Gastroesophageal sphincter (tissue), 4 donors: ENCODE results near the gene CD48. TPM values are rescaled to one million over a fixed set of nuclear protein-coding genes. Genes with fewer than 3 reads are reported as not detected.
"Not testable (repeated sequence)": the region's sequence is repeated elsewhere in the genome, so short reads cannot be mapped to it uniquely, and the experiment has no call there.

Experiments used
- ATAC-seq: fragments of 150-250 bp; one replicate; pipeline ENCODE4 v1.9.1; 2016; ENCODE audit warnings: mild to moderate bottlenecking, moderate library complexity
- H3K27ac ChIP-seq, 4 donors: fragments of 200-600 bp; sonication (generic) in 3 of 4; 1 replicate in 3 of 4; 2 replicates in 1 of 4; pipeline ENCODE4 v1.5.1; 2016 to 2019
- H3K27me3 ChIP-seq: fragments of 200-600 bp; sonication (generic); one replicate; pipeline ENCODE4 v1.5.1; 2019
- H3K36me3 ChIP-seq, 2 donors: fragments of 200-600 bp; sonication (generic); one replicate each; pipeline ENCODE4 v1.5.1; 2019; ENCODE audit warnings: control low read depth in 1 of 2
- H3K4me1 ChIP-seq, 3 donors: fragments of 200-600 bp; sonication (generic); 1 replicate in 2 of 3; 2 replicates in 1 of 3; pipeline ENCODE4 v1.5.1; 2016 to 2019; ENCODE audit warnings: control low read depth in 2 of 3
- H3K4me3 ChIP-seq, 2 donors: fragments of 200-600 bp; sonication (generic); one replicate each; pipeline ENCODE4 v1.5.1; 2019; ENCODE audit warnings: mild to moderate bottlenecking in 1 of 2, moderate library complexity in 1 of 2
- H3K9me3 ChIP-seq, 3 donors: fragments of 200-600 bp; sonication (generic); one replicate each; pipeline ENCODE4 v1.5.1; 2017 to 2019; ENCODE audit warnings: control low read depth in 2 of 3
- EP300 ChIP-seq: sonication (generic); formaldehyde crosslinking; IDR thresholded peaks from one replicate; pipeline ENCODE4 v1.6.1; 2017; ENCODE audit warnings: antibody characterized with exemption, mild to moderate bottlenecking
- POLR2A ChIP-seq, 2 donors: fragments of 450-650 bp; IDR thresholded peaks; one replicate each; pipeline ENCODE4 v1.6.1; 2017; ENCODE audit warnings: antibody characterized with exemption in 2 of 2, mild to moderate bottlenecking in 2 of 2, moderate library complexity in 1 of 2
- POLR2AphosphoS5 ChIP-seq: sonication (generic); formaldehyde crosslinking; IDR thresholded peaks from one replicate; pipeline ENCODE4 v1.6.1; 2017; ENCODE audit warnings: antibody characterized with exemption
- WGBS, 2 donors: methylation state at CpG; one replicate each; pipeline ENCODE4 v1.1.5; 2018; ENCODE audit warnings: low coverage in 1 of 2; 5-methylcytosine and 5-hydroxymethylcytosine counted together
- total RNA-seq, 4 donors: library from RNA; depleted of rRNA; stranded (reverse); fragments of >200 nt; gene quantifications; one replicate each; pipeline ENCODE4 v1.1.0, GENCODE V29; 2016
- TF ChIP-seq, protein P1 (sequence below), 4 experiments: fragments of 200-600 bp in 2 of 4; fragments of 450-650 bp in 2 of 4; sonication (generic) in 1 of 4; IDR thresholded peaks; one replicate each; pipeline ENCODE4 v1.5.1; 2017 to 2019; ENCODE audit warnings: antibody characterized with exemption in 4 of 4, mild to moderate bottlenecking in 2 of 4, moderate library complexity in 2 of 4

CD48 gene
- total RNA-seq, 4 donors from 2014 or later = 2.2 to 8.5 (median 4.5) TPM; not detected in 1

- peaks cover 8% of the 10 kb centered on the region for H3K27me3 ChIP-seq
- no peak for ATAC-seq
- no peaks in the 10 kb centered on the region for H3K36me3 ChIP-seq
- TF ChIP-seq POLR2AphosphoS5 (no peak), POLR2A (IDR thresholded peaks at IDR 0.05) (no peak), EP300 (no peak)
- TF ChIP-seq, protein P1, sequence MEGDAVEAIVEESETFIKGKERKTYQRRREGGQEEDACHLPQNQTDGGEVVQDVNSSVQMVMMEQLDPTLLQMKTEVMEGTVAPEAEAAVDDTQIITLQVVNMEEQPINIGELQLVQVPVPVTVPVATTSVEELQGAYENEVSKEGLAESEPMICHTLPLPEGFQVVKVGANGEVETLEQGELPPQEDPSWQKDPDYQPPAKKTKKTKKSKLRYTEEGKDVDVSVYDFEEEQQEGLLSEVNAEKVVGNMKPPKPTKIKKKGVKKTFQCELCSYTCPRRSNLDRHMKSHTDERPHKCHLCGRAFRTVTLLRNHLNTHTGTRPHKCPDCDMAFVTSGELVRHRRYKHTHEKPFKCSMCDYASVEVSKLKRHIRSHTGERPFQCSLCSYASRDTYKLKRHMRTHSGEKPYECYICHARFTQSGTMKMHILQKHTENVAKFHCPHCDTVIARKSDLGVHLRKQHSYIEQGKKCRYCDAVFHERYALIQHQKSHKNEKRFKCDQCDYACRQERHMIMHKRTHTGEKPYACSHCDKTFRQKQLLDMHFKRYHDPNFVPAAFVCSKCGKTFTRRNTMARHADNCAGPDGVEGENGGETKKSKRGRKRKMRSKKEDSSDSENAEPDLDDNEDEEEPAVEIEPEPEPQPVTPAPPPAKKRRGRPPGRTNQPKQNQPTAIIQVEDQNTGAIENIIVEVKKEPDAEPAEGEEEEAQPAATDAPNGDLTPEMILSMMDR (IDR thresholded peaks at IDR 0.05) = no peak
- H3K4me1 ChIP-seq = no peaks in the 10 kb centered on the region
- no peak overlapping the region for H3K27ac ChIP-seq
- WGBS, 2 donors = 77 to 78% methylated on average over 3 of the region's 3 CpGs
- no peak overlapping the region for H3K4me3 ChIP-seq
- no peaks in the 10 kb centered on the region for H3K9me3 ChIP-seq
These were observed 8.9 kb upstream of the CD48 start for GRCh38 chr1:160720356-160721085.

- TF ChIP-seq EP300 (no peak), POLR2A (IDR thresholded peaks at IDR 0.05) (no peak), POLR2AphosphoS5 (no peak)
- TF ChIP-seq, protein P1 (IDR thresholded peaks at IDR 0.05) = no peak
- peaks cover 8% of the 10 kb centered on the region for H3K27me3 ChIP-seq
- H3K27ac ChIP-seq = no peak overlapping the region
- H3K36me3 ChIP-seq = no peaks in the 10 kb centered on the region
- no peaks in the 10 kb centered on the region for H3K4me1 ChIP-seq
- no peak overlapping the region for H3K4me3 ChIP-seq
- no peak for ATAC-seq
- 38 to 60% methylated on average over 3 to 4 of the region's 4 CpGs for WGBS, 2 donors
- no peaks in the 10 kb centered on the region for H3K9me3 ChIP-seq
These were observed 6.6 kb upstream of the CD48 start for GRCh38 chr1:160718210-160718609.

DNA sequence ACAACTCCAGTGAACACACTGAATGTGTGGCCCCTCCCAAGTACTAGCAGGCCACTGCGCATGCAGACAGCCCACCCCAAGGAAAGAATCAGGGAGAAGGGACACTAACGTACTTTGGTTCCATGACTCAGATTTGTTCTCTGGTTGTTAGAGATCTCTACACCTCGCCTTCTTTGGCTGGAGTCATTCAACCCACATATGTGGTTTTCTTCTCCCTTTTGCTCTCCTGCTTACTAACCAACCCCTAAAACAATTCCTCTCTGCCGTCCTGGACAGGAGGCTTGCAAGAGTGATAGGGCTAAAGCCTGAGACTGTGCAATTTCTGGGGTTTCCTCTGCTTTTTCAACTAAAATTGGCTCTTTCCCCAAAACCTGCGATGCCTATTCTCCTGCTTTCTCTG, 5.7 kb upstream of the CD48 start:
- Histone ChIP-seq H3K36me3 (no peaks in the 10 kb centered on the region), H3K27me3 (peaks cover 8% of the 10 kb centered on the region), H3K4me1 (no peaks in the 10 kb centered on the region), H3K9me3 (no peaks in the 10 kb centered on the region), H3K27ac (no peak overlapping the region), H3K4me3 (no peak overlapping the region)
- TF ChIP-seq POLR2AphosphoS5 (no peak), POLR2A (IDR thresholded peaks at IDR 0.05) (no peak), EP300 (no peak)
- TF ChIP-seq, protein P1 (IDR thresholded peaks at IDR 0.05) = no peak
- no peak for ATAC-seq
- WGBS, 2 donors = 58 to 79% methylated on average over 3 to 5 of the region's 5 CpGs

DNA sequence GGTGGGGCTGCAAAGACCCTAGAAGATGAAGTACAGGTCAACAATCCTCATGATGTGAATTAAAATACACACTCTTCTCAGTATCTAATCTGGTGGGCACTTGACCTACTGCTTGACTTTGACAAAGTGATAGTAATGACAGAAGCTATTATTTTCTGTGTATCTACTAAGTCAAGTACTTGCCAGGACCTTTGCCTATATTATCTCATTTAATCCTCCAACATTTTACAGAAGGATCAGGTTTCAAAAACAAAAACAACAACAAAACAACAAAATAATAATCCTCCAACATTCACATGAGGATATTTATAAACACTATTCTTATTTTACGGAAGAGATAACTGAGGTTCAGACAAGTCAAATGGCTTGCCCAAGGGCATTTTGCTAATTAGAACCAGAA, 4.4 kb upstream of the CD48 start:
- ATAC-seq = no peak
- no peaks in the 10 kb centered on the region for H3K36me3 ChIP-seq
- no peak overlapping the region for H3K4me3 ChIP-seq
- peaks cover 15% of the 10 kb centered on the region for H3K27me3 ChIP-seq
- H3K27ac ChIP-seq = no peak overlapping the region
- 75 to 100% methylated on average over 1 of the region's 1 CpG for WGBS, 2 donors
- TF ChIP-seq POLR2AphosphoS5 = no peak
- no peak for TF ChIP-seq EP300
- TF ChIP-seq POLR2A (IDR thresholded peaks at IDR 0.05) = no peak
- TF ChIP-seq, protein P1 (IDR thresholded peaks at IDR 0.05) = no peak
- H3K4me1 ChIP-seq = no peaks in the 10 kb centered on the region
- H3K9me3 ChIP-seq = no peaks in the 10 kb centered on the region

DNA sequence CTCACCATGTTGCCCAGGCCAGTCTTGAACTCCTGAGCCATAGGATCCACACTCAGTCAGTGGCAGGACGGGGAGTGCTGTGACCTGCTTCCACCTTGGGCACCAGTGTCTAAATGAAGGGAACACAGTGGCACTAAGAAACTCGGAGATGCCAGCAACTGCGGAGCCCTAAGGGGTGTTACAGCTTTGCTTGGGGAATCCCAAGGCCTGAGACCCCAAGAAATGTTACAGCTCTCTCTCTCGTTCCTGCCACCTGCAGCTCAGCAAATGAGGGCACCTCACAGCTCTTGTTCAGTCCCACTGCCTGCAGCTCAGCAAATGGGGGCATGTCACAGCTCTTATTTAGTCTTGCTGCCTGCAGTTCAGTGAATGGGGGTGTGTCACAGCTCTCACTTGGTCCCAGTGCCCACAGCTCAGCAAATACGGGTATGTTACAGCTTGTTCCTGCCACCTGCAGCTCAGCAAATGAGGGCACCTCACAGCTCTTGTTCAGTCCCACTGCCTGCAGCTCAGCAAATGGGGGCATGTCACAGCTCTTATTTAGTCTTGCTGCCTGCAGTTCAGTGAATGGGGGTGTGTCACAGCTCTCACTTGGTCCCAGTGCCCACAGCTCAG, 2.5 kb upstream of the CD48 start:
- not testable (repeated sequence) for ATAC-seq, H3K4me3 ChIP-seq, H3K27ac ChIP-seq, H3K36me3 ChIP-seq, H3K4me1 ChIP-seq, H3K9me3 ChIP-seq
- WGBS, 2 donors = 67 to 80% methylated on average over 1 of the region's 5 CpGs
- peaks cover 15% of the 10 kb centered on the region for H3K27me3 ChIP-seq
